GM12892 (cell line): ENCODE measurements around the gene FREM1.

Source experiments
- POLR2A ChIP-seq: IDR thresholded peaks from 2 replicates; pipeline ENCODE4 v1.6.1; 2011; ENCODE audit warnings: low read depth, low read length, control low read depth
- TAF1 ChIP-seq: IDR thresholded peaks from 2 replicates; pipeline ENCODE4 v1.6.1; 2011; ENCODE audit warnings: low read depth, mild to moderate bottlenecking, control low read depth, low read length, borderline replicate concordance

DNA sequence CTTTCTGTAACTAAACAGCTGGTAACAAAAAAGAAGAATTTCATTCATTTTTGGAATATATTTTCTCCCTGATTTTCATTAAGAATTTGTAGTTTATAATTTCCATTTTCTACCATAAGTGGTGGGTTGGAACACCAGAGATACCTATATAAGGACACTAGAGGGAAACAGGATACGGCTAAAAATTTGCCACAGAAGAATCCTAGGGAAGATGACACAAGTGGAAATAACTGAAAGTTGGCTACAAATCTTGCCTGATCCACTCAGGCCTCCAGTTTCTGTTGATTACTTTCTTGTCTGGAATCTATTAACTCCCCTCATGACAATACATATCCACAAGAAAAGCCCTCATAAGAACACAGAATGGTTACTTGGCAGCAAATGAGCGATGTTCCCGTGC is 46.8 kb downstream of the FREM1 start:
- TF ChIP-seq POLR2A (no peak), TAF1 (no peak)
